Peyer's patch (tissue), 4 donors: ENCODE measurements around the gene VBP1.

Experiments used
- CTCF ChIP-seq, 6 experiments: fragments of 450-650 bp in 4 of 6; fragments of 200-600 bp in 2 of 6; sonication (generic) in 1 of 6; IDR thresholded peaks; one replicate each; pipeline ENCODE4 v1.5.1; 2017 to 2019; ENCODE audit warnings: antibody characterized with exemption in 6 of 6, mild to moderate bottlenecking in 3 of 6, moderate library complexity in 1 of 6
- POLR2A ChIP-seq, 2 donors: fragments of 450-650 bp; IDR thresholded peaks; one replicate each; pipeline ENCODE4 v1.5.1; 2017; ENCODE audit warnings: antibody characterized with exemption in 2 of 2, mild to moderate bottlenecking in 2 of 2, moderate library complexity in 2 of 2

- TF ChIP-seq CTCF (IDR thresholded peaks at IDR 0.05) (no peak), POLR2A (IDR thresholded peaks at IDR 0.05) (no peak)
Measured at GRCh38 chrX:155237719-155238118, 21.5 kb downstream of the VBP1 start.
